Astrocyte (in vitro differentiated cells and primary cell): Measurements from ENCODE around the gene TMEM178B.

Source experiments
- EZH2 ChIP-seq: IDR thresholded peaks from 2 replicates; pipeline ENCODE4 v1.6.1; 2012; ENCODE audit warnings: mild to moderate bottlenecking, low read length, inconsistent platforms; ENCODE audit not compliant: insufficient read depth
- TF ChIP-seq, protein P1 (sequence below): IDR thresholded peaks from 2 replicates; pipeline ENCODE4 v1.5.1; 2011; ENCODE audit warnings: low read depth, mild to moderate bottlenecking, inconsistent platforms, low read length, moderate library complexity; ENCODE audit not compliant: insufficient read depth

DNA sequence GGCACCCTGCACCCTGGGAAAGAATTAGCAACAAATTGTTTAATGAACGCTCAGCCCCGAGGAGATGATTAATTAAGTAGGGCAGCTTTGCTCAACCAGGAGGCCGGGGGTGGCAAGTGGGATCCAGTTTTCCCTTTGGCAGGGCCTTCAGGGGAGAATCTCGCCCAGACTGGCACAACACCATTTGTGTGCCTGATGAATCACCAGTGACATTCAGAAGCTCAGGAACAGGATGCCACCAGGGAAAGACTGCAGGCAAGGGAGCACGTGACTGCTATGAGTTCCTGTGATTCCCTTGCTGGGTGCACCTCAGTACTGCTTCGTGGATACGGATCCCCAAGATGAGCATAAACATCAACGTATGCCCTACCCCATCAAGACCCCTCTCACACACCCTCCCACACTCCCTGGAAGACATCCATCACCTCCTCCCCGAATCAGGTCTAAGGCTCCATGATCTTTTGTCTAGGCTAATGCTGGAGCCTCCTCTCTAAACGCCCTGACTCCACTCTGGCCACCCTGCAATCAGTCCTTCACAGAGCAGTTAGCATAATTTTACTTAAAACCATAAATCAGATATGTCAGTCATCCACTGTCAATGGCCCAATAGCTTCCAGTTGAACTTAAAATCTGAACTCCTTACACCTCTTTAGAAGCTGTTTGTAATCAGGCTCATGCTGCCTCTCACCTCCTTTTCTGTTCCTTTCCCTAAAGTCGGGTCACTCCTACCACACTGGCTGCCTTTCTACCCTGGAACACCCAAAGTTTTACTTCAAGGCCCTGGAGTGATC, 368.2 kb downstream of the TMEM178B start:
- TF ChIP-seq, protein P1, sequence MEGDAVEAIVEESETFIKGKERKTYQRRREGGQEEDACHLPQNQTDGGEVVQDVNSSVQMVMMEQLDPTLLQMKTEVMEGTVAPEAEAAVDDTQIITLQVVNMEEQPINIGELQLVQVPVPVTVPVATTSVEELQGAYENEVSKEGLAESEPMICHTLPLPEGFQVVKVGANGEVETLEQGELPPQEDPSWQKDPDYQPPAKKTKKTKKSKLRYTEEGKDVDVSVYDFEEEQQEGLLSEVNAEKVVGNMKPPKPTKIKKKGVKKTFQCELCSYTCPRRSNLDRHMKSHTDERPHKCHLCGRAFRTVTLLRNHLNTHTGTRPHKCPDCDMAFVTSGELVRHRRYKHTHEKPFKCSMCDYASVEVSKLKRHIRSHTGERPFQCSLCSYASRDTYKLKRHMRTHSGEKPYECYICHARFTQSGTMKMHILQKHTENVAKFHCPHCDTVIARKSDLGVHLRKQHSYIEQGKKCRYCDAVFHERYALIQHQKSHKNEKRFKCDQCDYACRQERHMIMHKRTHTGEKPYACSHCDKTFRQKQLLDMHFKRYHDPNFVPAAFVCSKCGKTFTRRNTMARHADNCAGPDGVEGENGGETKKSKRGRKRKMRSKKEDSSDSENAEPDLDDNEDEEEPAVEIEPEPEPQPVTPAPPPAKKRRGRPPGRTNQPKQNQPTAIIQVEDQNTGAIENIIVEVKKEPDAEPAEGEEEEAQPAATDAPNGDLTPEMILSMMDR, result no peak
- TF ChIP-seq EZH2, result no peak
